Endothelial cell of umbilical vein (primary cell): ENCODE measurements around the gene PRRX1. TPM values are rescaled to one million over a fixed set of nuclear protein-coding genes. Genes with fewer than 3 reads are reported as not detected.

Source experiments
- BruUV-seq: library from RNA; stranded (reverse); fragments of 400-500 nt; replicated peaks from 2 replicates; lab custom pipeline; 2021; lab: Mats Ljungman, UMichigan
- CTCF ChIA-PET: fragments of 300-600, 350-600 bp; sonication (Branson Sonifier 250); formaldehyde crosslinking; loops from one replicate; lab custom pipeline; 2021; ENCODE audit warnings: antibody characterized with exemption, inconsistent platforms; lab: Charles Lee
- POLR2A ChIA-PET: fragments of 300-600, 350-600 bp; sonication (Branson Sonifier 250); formaldehyde crosslinking; loops from one replicate; lab custom pipeline; 2021; ENCODE audit warnings: antibody characterized with exemption, inconsistent platforms; lab: Charles Lee
- DNase-seq: peaks from one replicate; pipeline ENCODE4 v3.0.0-alpha.2; 2011; ENCODE audit warnings: low read depth, low spot score
- FAIRE-seq: peaks from 2 replicates; lab custom pipeline; 2011; peaks lifted over from hg19 to GRCh38; lab: Jason Lieb, UNC
- H2AFZ ChIP-seq: 2 replicates; pipeline ENCODE4 v1.6.0; 2012; ENCODE audit warnings: low read depth, low read length, control low read depth, inconsistent platforms
- H3K27ac ChIP-seq: 2 replicates; pipeline ENCODE4 v1.5.1; 2011; ENCODE audit warnings: low read depth, mild to moderate bottlenecking, control low read depth, low read length, moderate library complexity; ENCODE audit not compliant: insufficient read depth
- H3K27me3 ChIP-seq, 2 experiments: 2 replicates each; pipeline versions ENCODE4 v1.6.0 to v1.6.1; 2011; ENCODE audit warnings: low read length in 2 of 2, mixed read lengths in 1 of 2; ENCODE audit not compliant: control insufficient read depth in 2 of 2, insufficient read depth in 2 of 2
- H3K36me3 ChIP-seq, 2 experiments: 2 replicates in 1 of 2; 3 replicates in 1 of 2; pipeline ENCODE4 v1.5.1; 2011; ENCODE audit warnings: low read length in 2 of 2, mild to moderate bottlenecking in 1 of 2, moderate library complexity in 1 of 2; ENCODE audit not compliant: control insufficient read depth in 2 of 2, insufficient read depth in 2 of 2; ENCODE audit errors: extremely low read depth in 1 of 2
- H3K4me1 ChIP-seq: 3 replicates; pipeline ENCODE4 v1.5.1; 2011; ENCODE audit warnings: mild to moderate bottlenecking, low read length; ENCODE audit not compliant: control insufficient read depth, insufficient read depth; ENCODE audit errors: extremely low read depth
- H3K4me2 ChIP-seq: 2 replicates; pipeline ENCODE4 v1.6.1; 2011; ENCODE audit warnings: low read length, control low read depth, mixed read lengths; ENCODE audit not compliant: insufficient read depth
- H3K4me3 ChIP-seq, 3 experiments: fragments of 200-600 bp in 1 of 3; sonication (generic), shearing (Covaris generic) in 1 of 3; replicated peaks in 1 of 3; 2 replicates each; pipeline ENCODE4 v1.5.1; 2011 to 2016; ENCODE audit warnings: control low read depth in 3 of 3, low read length in 3 of 3, mild to moderate bottlenecking in 2 of 3, inconsistent platforms in 1 of 3, low read depth in 1 of 3, moderate library complexity in 1 of 3; ENCODE audit not compliant: insufficient read depth in 1 of 3
- H3K79me2 ChIP-seq: 2 replicates; pipeline ENCODE4 v1.6.0; 2012; ENCODE audit warnings: low read length, inconsistent platforms; ENCODE audit not compliant: control insufficient read depth, insufficient read depth
- H3K9ac ChIP-seq: replicated peaks from 2 replicates; pipeline ENCODE3; 2011; ENCODE audit warnings: low read length, control low read depth; ENCODE audit not compliant: insufficient read depth; ENCODE audit errors: extremely low read depth
- H3K9me1 ChIP-seq: replicated peaks from 3 replicates; pipeline ENCODE4 v1.6.0; 2011; ENCODE audit warnings: mild to moderate bottlenecking, low read length; ENCODE audit not compliant: control insufficient read depth, insufficient read depth; ENCODE audit errors: extremely low read depth
- H3K9me3 ChIP-seq: replicated peaks from 2 replicates; pipeline ENCODE4 v1.5.1; 2012; ENCODE audit warnings: low read length, inconsistent platforms; ENCODE audit not compliant: control insufficient read depth, insufficient read depth
- H4K20me1 ChIP-seq: replicated peaks from 2 replicates; pipeline ENCODE3; 2011; ENCODE audit warnings: mild to moderate bottlenecking, low read length; ENCODE audit not compliant: control insufficient read depth, insufficient read depth; ENCODE audit errors: extremely low read depth
- CTCF ChIP-seq, 2 donors: IDR thresholded peaks; 1 replicate in 1 of 2; 2 replicates in 1 of 2; pipeline ENCODE4 v1.5.1; 2011; ENCODE audit warnings: low read length in 2 of 2, mild to moderate bottlenecking in 2 of 2, moderate library complexity in 2 of 2, control low read depth in 1 of 2, inconsistent platforms in 1 of 2, low read depth in 1 of 2; ENCODE audit not compliant: insufficient read depth in 1 of 2; ENCODE audit errors: extremely low read depth in 1 of 2
- EZH2 ChIP-seq: IDR thresholded peaks from 2 replicates; pipeline ENCODE4 v1.6.1; 2012; ENCODE audit warnings: borderline replicate concordance, low read depth, mild to moderate bottlenecking, moderate library complexity, low read length, inconsistent platforms; ENCODE audit not compliant: severe bottlenecking
- FOS ChIP-seq: IDR thresholded peaks from 2 replicates; pipeline ENCODE4 v1.6.1; 2011; ENCODE audit warnings: mild to moderate bottlenecking, low read length, moderate library complexity, borderline replicate concordance; ENCODE audit not compliant: insufficient read depth
- GATA2 ChIP-seq: IDR thresholded peaks from 2 replicates; pipeline ENCODE4 v1.7.0; 2011; ENCODE audit warnings: low read depth, mild to moderate bottlenecking, moderate library complexity, mixed read lengths, low read length; ENCODE audit not compliant: insufficient read length, insufficient read depth
- JUN ChIP-seq: IDR thresholded peaks from 2 replicates; pipeline ENCODE4 v1.6.1; 2011; ENCODE audit warnings: borderline replicate concordance, low read depth; ENCODE audit not compliant: insufficient read length, insufficient read depth
- MAX ChIP-seq: IDR thresholded peaks from 2 replicates; pipeline ENCODE4 v1.6.1; 2011; ENCODE audit not compliant: insufficient read depth, insufficient read length
- MYC ChIP-seq: IDR thresholded peaks from one replicate; pipeline ENCODE4 v1.6.1; 2011; ENCODE audit warnings: mild to moderate bottlenecking, low read depth, low read length
- POLR2A ChIP-seq: IDR thresholded peaks from 2 replicates; pipeline ENCODE4 v1.6.1; 2012; ENCODE audit warnings: low read depth, mild to moderate bottlenecking, control low read depth, low read length
- POLR2AphosphoS5 ChIP-seq: IDR thresholded peaks from 2 replicates; pipeline ENCODE4 v1.6.1; 2012; ENCODE audit warnings: low read depth, mild to moderate bottlenecking, control low read depth, low read length, moderate library complexity; ENCODE audit not compliant: insufficient read depth
- dilution Hi-C: fragments of 300-500 bp; cut with MboI; formaldehyde crosslinking; loops from one replicate; pipeline ENCODE4 v1.15.0; 2019; ENCODE audit warnings: low sequenced_read_pairs; ENCODE audit not compliant: extremely low pct_ligation_motif_present
- intact Hi-C: fragments of 100-400 bp; cut with micrococcal nuclease; formaldehyde crosslinking; loops from one replicate; pipeline ENCODE4 v1.10.0; 2022
- polyA plus RNA-seq, 4 experiments: library from polyadenylated mRNA; depleted of rRNA in 3 of 4; stranded (reverse) in 3 of 4; unstranded in 1 of 4; fragments of >200 nt; gene quantifications; 2 replicates each; pipeline versions ENCODE4 v1.2.1 to v1.2.3, GENCODE V29; 2011 to 2012; ENCODE audit warnings: missing spikeins in 1 of 4
- total RNA-seq: library from RNA; stranded (reverse); gene quantifications from 2 replicates; pipeline ENCODE4 v1.2.3, GENCODE V29; 2021

Gene PRRX1
- total and polyA plus RNA-seq, 2 donors (not counting 3 experiments of a cell fraction or from before 2014, with no cell fraction given), result 0.03 TPM; not detected in 1

- POLR2A ChIA-PET, result no interaction called here
These were observed 95.1 kb downstream of the PRRX1 start for GRCh38 chr1:170758992-170759391.

GRCh38 chr1:170765279-170765678, 101.3 kb downstream of the PRRX1 start:
- H3K4me1 ChIP-seq, result no peaks in the 10 kb centered on the region
- no peaks in the 10 kb centered on the region for H3K36me3 ChIP-seq
- no peaks in the 10 kb centered on the region for H3K27me3 ChIP-seq
- no peak overlapping the region for H3K4me3 ChIP-seq
- dilution Hi-C loops, result no loop called here
- POLR2A ChIA-PET, result no interaction called here
- intact Hi-C loops, result loop anchor here (1.0 to 5.0 kb wide), 4 partner anchors 76 to 836 kb away; no protein-coding TSS in a partner anchor
- no TSS peak for BruUV-seq
- no peak overlapping the region for H3K27ac ChIP-seq
- H3K9me1 ChIP-seq, result no peaks in the 10 kb centered on the region
- H3K4me2 ChIP-seq, result no peak overlapping the region
- H2AFZ ChIP-seq, result peak overlapping the region; percentile 48
- no peak for DNase-seq
- no peaks in the 10 kb centered on the region for H3K9me3 ChIP-seq
- H3K9ac ChIP-seq, result no peak overlapping the region
- CTCF ChIA-PET, result interaction anchor here (0.7 to 2.6 kb wide), 4 partner anchors 17 to 79 kb away, joined by 3 to 33 read pairs (median 3); no protein-coding TSS in a partner anchor
- FAIRE-seq, result no peak
- TF ChIP-seq POLR2AphosphoS5 (no peak), JUN (no peak), MYC (no peak), FOS (no peak), POLR2A (no peak), MAX (no peak), GATA2 (no peak), CTCF (IDR thresholded peaks at IDR 0.05; ENCODE audit: extremely low read depth in 1 of 2, insufficient read depth in 1 of 2, low read depth in 1 of 2, low read length in 2 of 2) (no peak), EZH2 (no peak)
- no peaks in the 10 kb centered on the region for H4K20me1 ChIP-seq
- no peaks in the 10 kb centered on the region for H3K79me2 ChIP-seq

More at GRCh38 chr1:170758992-170759391, 95.1 kb downstream of the PRRX1 start:
- no peaks in the 10 kb centered on the region for H3K9me1 ChIP-seq
- dilution Hi-C loops (no loop called here), intact Hi-C loops (no loop called here)
- H2AFZ ChIP-seq, result no peak overlapping the region
- H3K36me3 ChIP-seq, result no peaks in the 10 kb centered on the region
- CTCF ChIA-PET, result interaction anchor here (1.1 kb wide), 1 partner anchor 70 kb away, joined by 5 read pairs; no protein-coding TSS in a partner anchor
- H3K27me3 ChIP-seq, result no peaks in the 10 kb centered on the region
- no peaks in the 10 kb centered on the region for H3K79me2 ChIP-seq
- BruUV-seq, result no TSS peak
- no peak overlapping the region for H3K9ac ChIP-seq
- FAIRE-seq (no peak), DNase-seq (no peak)
- no peaks in the 10 kb centered on the region for H3K9me3 ChIP-seq
- no peak for TF ChIP-seq POLR2AphosphoS5
- TF ChIP-seq POLR2A, result no peak
- TF ChIP-seq MYC, result no peak
- no peak for TF ChIP-seq FOS
- no peak for TF ChIP-seq JUN
- no peaks in the 10 kb centered on the region for H3K4me1 ChIP-seq
- no peak overlapping the region for H3K4me2 ChIP-seq
- H3K27ac ChIP-seq, result no peak overlapping the region
- no peaks in the 10 kb centered on the region for H4K20me1 ChIP-seq
- no peak overlapping the region for H3K4me3 ChIP-seq
